Muscle layer of duodenum (tissue), 2 donors: ENCODE data around the gene LEF1.

Experiments used
- H3K27ac ChIP-seq: one replicate; pipeline ENCODE4 v1.7.0; 2013; ENCODE audit warnings: mild to moderate bottlenecking, low read length
- H3K27me3 ChIP-seq: one replicate; pipeline ENCODE4 v1.7.0; 2013; ENCODE audit warnings: low read depth, mild to moderate bottlenecking, control low read depth, low read length
- H3K36me3 ChIP-seq, 2 donors: one replicate each; pipeline ENCODE4 v1.7.0; 2013; ENCODE audit warnings: low read length in 2 of 2, control low read depth in 1 of 2, mild to moderate bottlenecking in 1 of 2; ENCODE audit not compliant: insufficient read depth in 2 of 2, control insufficient read depth in 1 of 2
- H3K4me1 ChIP-seq, 2 donors: one replicate each; pipeline ENCODE4 v1.7.0; 2013; ENCODE audit warnings: low read length in 2 of 2, mild to moderate bottlenecking in 2 of 2, control low read depth in 1 of 2, moderate library complexity in 1 of 2; ENCODE audit not compliant: insufficient read depth in 2 of 2, control insufficient read depth in 1 of 2
- H3K4me3 ChIP-seq, 2 donors: one replicate each; pipeline ENCODE4 v1.7.0; 2013; ENCODE audit warnings: low read length in 2 of 2, low read depth in 1 of 2, mild to moderate bottlenecking in 1 of 2
- H3K9me3 ChIP-seq, 2 donors: one replicate each; pipeline ENCODE4 v1.7.0; 2013; ENCODE audit warnings: low read length in 2 of 2, control low read depth in 1 of 2, mild to moderate bottlenecking in 1 of 2; ENCODE audit not compliant: control insufficient read depth in 1 of 2
- donor health status: healthy.

The LEF1 gene

DNA sequence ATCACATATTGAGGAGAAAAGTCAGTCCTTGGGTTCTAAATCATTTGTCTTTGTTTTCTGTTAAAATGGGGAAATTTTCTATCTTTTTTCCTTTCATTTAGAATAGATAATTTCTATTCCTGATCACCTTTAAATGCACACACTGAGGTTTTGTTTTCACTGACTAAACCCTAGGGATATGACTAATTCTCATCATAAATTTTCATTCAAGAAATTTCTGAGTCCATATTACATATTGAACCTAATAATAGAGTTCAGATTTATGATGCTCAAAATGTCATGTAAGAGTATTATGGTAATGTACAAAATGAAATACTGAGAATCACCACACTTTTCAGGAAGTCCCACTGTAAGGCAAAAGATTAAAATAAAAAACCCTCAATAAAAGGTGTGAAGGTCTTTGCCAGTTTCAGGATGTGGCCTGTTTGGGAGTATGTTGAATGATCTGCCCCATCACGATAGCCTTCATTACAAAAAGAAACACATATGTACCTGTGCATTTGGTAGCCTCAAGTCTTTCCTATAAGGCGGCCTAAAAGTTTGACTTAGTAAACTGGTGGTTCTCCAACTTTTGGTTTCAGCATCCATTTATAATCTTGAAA is 49.4 kb downstream of the LEF1 start:
- H3K4me1 ChIP-seq: no peaks in the 10 kb centered on the region
- no peak overlapping the region for H3K4me3 ChIP-seq
- H3K36me3 ChIP-seq: no peaks in the 10 kb centered on the region
- no peaks in the 10 kb centered on the region for H3K27me3 ChIP-seq
- no peaks in the 10 kb centered on the region for H3K9me3 ChIP-seq
- H3K27ac ChIP-seq: no peak overlapping the region

DNA sequence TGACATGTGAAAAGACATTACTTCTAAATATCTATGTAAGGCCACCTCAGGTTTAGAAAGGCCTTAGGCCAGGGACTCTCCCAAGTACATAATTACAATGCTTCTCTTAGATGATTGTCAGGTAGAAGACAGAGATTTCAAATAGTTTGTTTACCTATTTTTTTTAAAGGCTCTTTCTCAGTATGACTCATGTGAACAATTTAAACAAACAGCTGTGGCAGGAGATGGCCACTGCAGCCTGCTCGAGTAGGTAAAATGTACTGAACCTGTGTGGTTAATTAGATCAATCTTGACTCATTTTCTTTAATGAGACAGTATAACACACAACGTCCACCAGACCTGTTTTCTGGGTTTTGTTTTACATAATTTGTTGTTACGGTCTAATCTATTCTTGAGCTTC is 50.2 kb downstream of the LEF1 start:
- Histone ChIP-seq H3K9me3 (no peaks in the 10 kb centered on the region), H3K27ac (no peak overlapping the region), H3K4me3 (no peak overlapping the region), H3K27me3 (no peaks in the 10 kb centered on the region), H3K4me1 (no peaks in the 10 kb centered on the region), H3K36me3 (no peaks in the 10 kb centered on the region)

DNA sequence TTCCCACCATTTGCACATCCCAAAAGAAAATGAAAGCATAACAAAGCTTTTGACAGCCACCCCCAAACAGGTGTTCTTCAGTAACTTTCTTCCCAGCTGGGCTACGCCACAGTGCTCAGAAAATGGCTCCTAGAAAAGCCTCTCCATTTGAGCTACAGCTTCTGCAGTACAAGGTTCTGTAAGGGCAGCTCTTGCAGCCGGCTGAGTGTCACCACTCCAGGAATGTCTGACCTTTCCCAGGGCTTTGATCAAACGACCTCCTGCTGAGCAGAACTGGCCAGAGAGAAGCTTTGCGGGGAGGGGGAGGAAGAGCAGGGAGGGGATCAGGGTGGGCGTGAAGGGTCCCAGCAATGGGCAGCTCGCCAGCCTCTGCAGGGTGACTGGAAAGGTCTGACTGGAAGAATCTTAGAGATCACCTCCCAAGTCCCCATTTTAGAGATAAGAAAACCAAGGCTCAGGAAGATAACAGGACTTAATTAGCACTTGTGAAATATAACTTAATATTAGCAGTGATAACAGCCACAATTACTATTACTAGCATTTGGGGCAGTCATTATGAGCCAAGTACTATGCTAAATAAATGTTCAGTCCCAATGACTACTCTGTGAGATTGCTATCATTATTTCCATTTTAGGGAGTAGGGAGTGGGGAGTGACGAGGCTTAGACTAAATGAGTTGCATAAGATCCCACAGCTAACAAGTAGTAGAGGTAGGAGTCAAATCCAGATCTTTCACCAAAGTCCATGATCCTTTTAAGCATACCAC is 51.1 kb downstream of the LEF1 start:
- Histone ChIP-seq H3K27ac (no peak overlapping the region), H3K27me3 (no peaks in the 10 kb centered on the region), H3K9me3 (no peaks in the 10 kb centered on the region), H3K4me3 (no peak overlapping the region), H3K36me3 (no peaks in the 10 kb centered on the region), H3K4me1 (no peaks in the 10 kb centered on the region)

DNA sequence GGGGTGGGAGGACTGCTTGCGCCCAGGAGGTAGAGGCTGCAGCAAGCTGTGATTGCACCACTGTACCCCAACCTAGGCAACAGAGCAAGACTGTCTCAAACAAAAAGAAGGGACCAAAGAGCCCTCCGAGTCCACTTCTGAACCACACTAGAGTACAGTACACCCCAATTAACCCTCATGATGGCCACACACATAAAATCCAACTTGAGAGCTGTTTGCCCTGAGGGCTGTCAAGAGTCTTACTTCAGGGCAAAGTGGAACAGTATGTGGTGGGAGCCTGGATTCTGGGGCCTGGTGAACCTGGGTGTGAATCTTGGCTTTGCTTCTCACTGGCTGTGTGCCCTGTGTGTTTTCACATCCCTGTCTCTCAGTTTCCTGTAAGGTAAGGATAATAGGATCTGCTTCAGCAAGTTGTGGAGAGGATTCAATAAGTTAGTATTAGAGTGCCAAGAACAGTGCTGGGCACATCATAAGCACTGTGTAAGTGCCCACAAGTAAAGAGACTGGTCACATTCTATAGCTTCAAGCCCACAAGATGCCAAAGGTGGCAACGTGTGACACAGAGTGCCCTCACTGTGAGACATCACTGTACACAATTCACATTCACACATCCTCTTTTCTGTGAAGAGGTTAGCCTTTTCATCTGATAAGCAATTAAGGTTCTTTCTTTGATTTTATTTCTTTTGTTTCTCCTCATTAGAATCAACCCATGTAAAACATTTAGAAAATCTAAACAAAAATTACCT is 52.1 kb downstream of the LEF1 start:
- Histone ChIP-seq H3K4me1 (no peaks in the 10 kb centered on the region), H3K27ac (no peak overlapping the region)

DNA sequence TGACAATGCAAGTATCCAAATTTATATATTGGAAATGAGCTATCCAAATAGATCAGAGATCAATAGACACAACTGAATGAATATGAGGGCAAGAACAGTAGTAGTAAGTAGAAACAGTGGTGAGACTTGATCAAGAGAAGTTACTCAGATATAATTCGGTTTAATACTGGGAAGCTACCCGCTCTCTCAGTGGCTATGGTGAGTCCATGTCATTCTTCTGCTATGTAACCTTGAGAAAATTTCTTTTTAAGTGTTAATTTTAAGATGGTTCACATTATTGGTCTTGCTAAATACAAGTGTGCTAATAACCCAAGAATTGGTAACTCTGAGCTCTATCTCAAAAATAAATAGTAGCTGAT is 53.6 kb downstream of the LEF1 start:
- Histone ChIP-seq H3K4me1 (no peaks in the 10 kb centered on the region), H3K27ac (no peak overlapping the region), H3K9me3 (no peaks in the 10 kb centered on the region), H3K36me3 (no peaks in the 10 kb centered on the region), H3K27me3 (no peaks in the 10 kb centered on the region), H3K4me3 (no peak overlapping the region)

More for the DNA sequence above, 52.1 kb downstream of the LEF1 start:
- H3K27me3 ChIP-seq: no peaks in the 10 kb centered on the region
- H3K4me3 ChIP-seq: no peak overlapping the region
- H3K9me3 ChIP-seq: no peaks in the 10 kb centered on the region
- H3K36me3 ChIP-seq: no peaks in the 10 kb centered on the region

DNA sequence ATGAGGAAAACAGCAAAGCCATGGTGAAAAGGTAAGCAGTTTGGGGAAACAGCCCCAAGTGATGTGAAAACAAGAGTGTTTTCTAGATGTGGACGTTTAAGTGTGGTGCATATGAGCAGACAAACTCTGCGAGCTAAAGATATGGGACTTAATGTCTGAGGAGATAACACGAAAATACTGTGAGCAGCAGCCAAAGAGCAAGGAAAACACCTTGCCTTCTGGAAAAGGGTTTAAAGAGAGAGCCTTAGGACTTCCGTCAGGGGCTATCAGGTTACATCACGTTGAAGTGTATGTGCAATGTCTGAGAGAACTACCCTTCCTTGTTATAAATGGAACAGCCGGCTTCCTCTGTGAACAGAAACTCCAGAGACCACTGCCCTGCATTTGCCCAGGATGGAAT is 54.2 kb downstream of the LEF1 start:
- Histone ChIP-seq H3K9me3 (no peaks in the 10 kb centered on the region), H3K4me3 (no peak overlapping the region), H3K36me3 (no peaks in the 10 kb centered on the region), H3K27ac (no peak overlapping the region), H3K27me3 (no peaks in the 10 kb centered on the region), H3K4me1 (no peaks in the 10 kb centered on the region)

DNA sequence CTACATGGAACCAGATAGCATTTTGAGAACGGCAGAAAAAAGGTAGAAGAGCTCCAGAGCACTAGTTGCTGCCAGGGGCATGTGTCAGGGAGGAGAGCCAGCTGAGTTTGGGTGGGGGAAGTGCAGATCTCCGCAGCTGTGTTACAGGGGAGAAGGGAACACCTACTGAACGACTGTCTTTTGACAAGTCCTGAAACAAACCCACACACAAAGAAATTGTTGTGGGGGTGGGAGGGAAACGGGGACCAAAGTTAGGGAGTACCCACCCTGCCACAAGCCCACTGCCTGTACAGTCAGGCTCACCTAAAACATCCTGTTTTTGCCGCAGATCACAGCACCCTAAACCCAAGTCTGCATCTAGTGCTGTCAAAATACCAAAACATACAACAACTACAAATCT is 55.5 kb downstream of the LEF1 start:
- Histone ChIP-seq H3K9me3 (no peaks in the 10 kb centered on the region), H3K27me3 (no peaks in the 10 kb centered on the region), H3K27ac (no peak overlapping the region), H3K4me1 (no peaks in the 10 kb centered on the region), H3K4me3 (no peak overlapping the region), H3K36me3 (no peaks in the 10 kb centered on the region)

DNA sequence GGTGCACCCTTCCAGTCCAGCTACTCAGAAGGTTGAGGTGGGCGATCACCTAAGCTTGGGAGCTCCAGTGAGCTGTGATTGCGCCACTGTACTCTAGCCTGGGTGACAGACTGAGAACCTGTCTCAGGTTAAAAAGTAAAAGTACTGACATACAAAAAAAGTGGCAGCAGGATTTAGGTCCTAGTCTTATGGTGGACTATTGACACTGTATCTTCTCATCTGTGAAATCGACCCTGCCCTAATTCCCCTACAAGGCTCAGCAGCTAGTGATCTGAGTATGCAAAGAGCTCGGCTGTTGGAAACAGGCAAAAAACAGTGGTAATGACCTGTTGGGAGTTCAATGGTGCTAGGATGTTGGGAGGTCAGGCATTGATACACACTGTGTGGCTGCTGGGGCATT is 57.0 kb downstream of the LEF1 start:
- Histone ChIP-seq H3K27me3 (no peaks in the 10 kb centered on the region), H3K4me1 (no peaks in the 10 kb centered on the region), H3K27ac (no peak overlapping the region), H3K4me3 (no peak overlapping the region), H3K9me3 (no peaks in the 10 kb centered on the region), H3K36me3 (no peaks in the 10 kb centered on the region)

DNA sequence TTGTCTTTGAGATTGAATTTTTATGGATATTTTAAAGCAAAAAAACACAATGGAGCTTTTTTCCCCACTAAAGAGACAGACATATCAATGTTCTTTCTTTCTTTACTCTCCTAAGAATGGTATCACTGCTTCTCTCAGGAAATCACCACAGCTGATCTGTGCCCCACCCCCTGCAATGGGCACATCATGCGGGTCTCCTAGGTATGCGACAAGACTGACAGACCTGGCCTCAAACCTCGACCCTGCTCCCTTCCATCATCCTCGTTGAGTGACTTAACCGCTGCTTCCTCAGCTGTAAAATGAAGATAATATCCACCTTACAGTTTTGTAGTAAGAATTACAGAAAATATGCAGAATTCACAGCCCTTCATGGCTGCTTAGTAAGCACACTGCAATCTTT is 58.3 kb downstream of the LEF1 start:
- H3K27ac ChIP-seq: no peak overlapping the region
- H3K4me1 ChIP-seq: no peaks in the 10 kb centered on the region
- no peaks in the 10 kb centered on the region for H3K27me3 ChIP-seq
- no peak overlapping the region for H3K4me3 ChIP-seq
- H3K9me3 ChIP-seq: no peaks in the 10 kb centered on the region
- H3K36me3 ChIP-seq: no peaks in the 10 kb centered on the region

DNA sequence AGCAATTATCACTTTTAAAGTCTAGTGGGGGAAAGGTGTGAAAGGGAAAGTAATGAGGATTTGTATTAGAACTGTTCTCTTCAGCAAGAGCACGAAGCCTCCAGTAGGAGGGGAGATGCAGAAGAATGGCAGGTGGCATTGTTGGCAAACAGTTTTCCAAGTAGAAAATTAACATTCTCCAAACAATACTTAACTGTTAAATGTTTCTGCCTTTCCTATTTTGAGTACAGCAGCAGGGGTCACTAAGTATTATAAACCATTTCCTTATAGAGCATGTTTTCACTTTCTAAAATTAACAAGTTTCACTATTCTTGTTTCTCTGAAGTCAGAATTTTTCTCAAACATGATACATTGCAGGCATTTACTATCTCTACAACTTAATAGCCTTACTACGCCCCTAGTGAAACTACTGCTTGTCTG is 58.7 kb downstream of the LEF1 start:
- H3K27me3 ChIP-seq: no peaks in the 10 kb centered on the region
- no peaks in the 10 kb centered on the region for H3K4me1 ChIP-seq
- H3K27ac ChIP-seq: no peak overlapping the region
- no peaks in the 10 kb centered on the region for H3K36me3 ChIP-seq
- H3K9me3 ChIP-seq: no peaks in the 10 kb centered on the region
- no peak overlapping the region for H3K4me3 ChIP-seq

DNA sequence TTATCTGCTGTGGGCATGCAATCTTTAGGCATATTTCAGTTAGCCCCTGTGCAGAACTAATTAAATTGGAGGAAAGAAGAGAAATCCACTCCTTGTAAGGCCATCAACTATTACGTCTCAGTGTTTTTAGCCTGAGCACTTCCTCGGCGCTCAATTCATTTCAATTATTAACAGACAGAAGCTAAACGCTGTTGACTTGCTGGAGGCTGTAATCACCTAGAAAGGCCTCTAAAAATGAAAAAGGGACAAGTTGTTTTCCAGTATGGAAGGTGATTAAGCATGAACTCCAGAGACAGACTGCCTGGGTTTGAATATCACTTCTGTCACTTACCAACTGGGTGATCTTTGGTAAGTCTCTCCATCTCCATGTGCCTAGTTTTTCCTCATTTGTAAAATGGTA is 59.6 kb downstream of the LEF1 start:
- Histone ChIP-seq H3K27ac (no peak overlapping the region), H3K36me3 (no peaks in the 10 kb centered on the region), H3K27me3 (no peaks in the 10 kb centered on the region), H3K4me1 (no peaks in the 10 kb centered on the region), H3K9me3 (no peaks in the 10 kb centered on the region), H3K4me3 (no peak overlapping the region)
